PC-3 (cell line): Measurements from ENCODE around the gene UNG.

Source experiments
- CTCF ChIP-seq: fragments of 300-600 bp; sonication (generic); conservative IDR thresholded peaks from 2 replicates; pipeline ENCODE4 v1.5.1; 2017; ENCODE audit warnings: antibody characterized with exemption, low read depth, mild to moderate bottlenecking, low read length
- EZH2 ChIP-seq: fragments of 300-600 bp; sonication (generic); IDR thresholded peaks from one replicate; pipeline ENCODE4 v1.6.1; 2017; ENCODE audit warnings: antibody characterized with exemption, mild to moderate bottlenecking, low read length; ENCODE audit not compliant: unreplicated experiment
- EZH2phosphoT487 ChIP-seq: fragments of 300-600 bp; sonication (generic); IDR thresholded peaks from 2 replicates; pipeline ENCODE4 v1.6.1; 2018; ENCODE audit warnings: mild to moderate bottlenecking, antibody characterized with exemption, low read length, borderline replicate concordance

GRCh38 chr12:109065154-109065852, 32.1 kb upstream of the UNG start:
- no peak for TF ChIP-seq EZH2
- no peak for TF ChIP-seq CTCF
- TF ChIP-seq EZH2phosphoT487 = no peak
